Osteocyte (in vitro differentiated cells): ENCODE measurements around the gene PARP16. TPM values are rescaled to one million over a fixed set of nuclear protein-coding genes. Genes with fewer than 3 reads are reported as not detected.

Experiments used
- DNase-seq: peaks from one replicate; pipeline ENCODE4 v3.0.0; 2021; ENCODE audit warnings: mixed read lengths; ENCODE audit not compliant: unreplicated experiment; ENCODE audit errors: extremely low spot score
- H3K27ac Mint-ChIP-seq: one replicate; pipeline ENCODE4 v1.8.0; 2021; ENCODE audit warnings: mild to moderate bottlenecking, mixed read lengths; ENCODE audit not compliant: unreplicated experiment
- H3K27me3 Mint-ChIP-seq: one replicate; pipeline ENCODE4 v1.8.0; 2021; ENCODE audit warnings: mixed read lengths; ENCODE audit not compliant: unreplicated experiment
- H3K36me3 Mint-ChIP-seq: one replicate; pipeline ENCODE4 v1.8.0; 2021; ENCODE audit warnings: mixed read lengths; ENCODE audit not compliant: unreplicated experiment
- H3K4me1 Mint-ChIP-seq: one replicate; pipeline ENCODE4 v1.8.0; 2021; ENCODE audit warnings: mixed read lengths; ENCODE audit not compliant: unreplicated experiment
- H3K4me3 Mint-ChIP-seq: one replicate; pipeline ENCODE4 v1.8.0; 2021; ENCODE audit warnings: mild to moderate bottlenecking, moderate library complexity, mixed read lengths; ENCODE audit not compliant: unreplicated experiment
- H3K9me3 Mint-ChIP-seq: one replicate; pipeline ENCODE4 v1.8.0; 2021; ENCODE audit warnings: mixed read lengths; ENCODE audit not compliant: unreplicated experiment
- CTCF ChIP-seq: fragments of 200-600 bp; sonication (generic); IDR thresholded peaks from 2 replicates; pipeline ENCODE4 v1.5.0; 2021; ENCODE audit warnings: antibody characterized with exemption, mild to moderate bottlenecking, moderate library complexity
- total RNA-seq: library from RNA; stranded (reverse); gene quantifications from 2 replicates; pipeline ENCODE4 v1.2.1, GENCODE V29; 2021

Gene PARP16
- total RNA-seq, 1 donor from 2014 or later, result 9.5 TPM

- DNase-seq, result no peak
- TF ChIP-seq CTCF, result no peak
- no peak overlapping the region for H3K27ac Mint-ChIP-seq
- no peak overlapping the region for H3K4me3 Mint-ChIP-seq
- H3K36me3 Mint-ChIP-seq, result no peaks in the 10 kb centered on the region
- H3K9me3 Mint-ChIP-seq, result no peaks in the 10 kb centered on the region
- H3K27me3 Mint-ChIP-seq, result peaks cover 14% of the 10 kb centered on the region
- H3K4me1 Mint-ChIP-seq, result no peaks in the 10 kb centered on the region
These were observed 63.8 kb downstream of the PARP16 start for GRCh38 chr15:65222891-65223290.

- Mint-ChIP-seq H3K9me3 (no peaks in the 10 kb centered on the region), H3K4me1 (no peaks in the 10 kb centered on the region), H3K4me3 (no peak overlapping the region), H3K27ac (no peak overlapping the region), H3K27me3 (peaks cover 14% of the 10 kb centered on the region), H3K36me3 (no peaks in the 10 kb centered on the region)
- TF ChIP-seq CTCF, result no peak
- DNase-seq, result no peak
These were observed 65.0 kb downstream of the PARP16 start for GRCh38 chr15:65221697-65222096.

GRCh38 chr15:65219137-65219536 is 67.5 kb downstream of the PARP16 start:
- H3K27ac Mint-ChIP-seq, result no peak overlapping the region
- H3K36me3 Mint-ChIP-seq, result no peaks in the 10 kb centered on the region
- peaks cover 7% of the 10 kb centered on the region for H3K27me3 Mint-ChIP-seq
- H3K9me3 Mint-ChIP-seq, result no peaks in the 10 kb centered on the region
- H3K4me1 Mint-ChIP-seq, result no peaks in the 10 kb centered on the region
- TF ChIP-seq CTCF, result no peak
- no peak for DNase-seq
- no peak overlapping the region for H3K4me3 Mint-ChIP-seq

GRCh38 chr15:65217526-65218482 is 68.9 kb downstream of the PARP16 start:
- peaks cover 5% of the 10 kb centered on the region for H3K27me3 Mint-ChIP-seq
- no peaks in the 10 kb centered on the region for H3K9me3 Mint-ChIP-seq
- H3K36me3 Mint-ChIP-seq, result no peaks in the 10 kb centered on the region
- no peak overlapping the region for H3K27ac Mint-ChIP-seq
- no peak for DNase-seq
- H3K4me3 Mint-ChIP-seq, result no peak overlapping the region
- no peaks in the 10 kb centered on the region for H3K4me1 Mint-ChIP-seq
- TF ChIP-seq CTCF, result no peak

GRCh38 chr15:65215496-65215895 is 71.2 kb downstream of the PARP16 start:
- Mint-ChIP-seq H3K27me3 (peaks cover 5% of the 10 kb centered on the region), H3K4me3 (no peak overlapping the region), H3K36me3 (no peaks in the 10 kb centered on the region), H3K4me1 (peaks cover 16% of the 10 kb centered on the region), H3K9me3 (no peaks in the 10 kb centered on the region), H3K27ac (no peak overlapping the region)
- no peak for TF ChIP-seq CTCF
- DNase-seq, result no peak
